ENCODE data around the gene PDE4D.

The PDE4D gene

DNA sequence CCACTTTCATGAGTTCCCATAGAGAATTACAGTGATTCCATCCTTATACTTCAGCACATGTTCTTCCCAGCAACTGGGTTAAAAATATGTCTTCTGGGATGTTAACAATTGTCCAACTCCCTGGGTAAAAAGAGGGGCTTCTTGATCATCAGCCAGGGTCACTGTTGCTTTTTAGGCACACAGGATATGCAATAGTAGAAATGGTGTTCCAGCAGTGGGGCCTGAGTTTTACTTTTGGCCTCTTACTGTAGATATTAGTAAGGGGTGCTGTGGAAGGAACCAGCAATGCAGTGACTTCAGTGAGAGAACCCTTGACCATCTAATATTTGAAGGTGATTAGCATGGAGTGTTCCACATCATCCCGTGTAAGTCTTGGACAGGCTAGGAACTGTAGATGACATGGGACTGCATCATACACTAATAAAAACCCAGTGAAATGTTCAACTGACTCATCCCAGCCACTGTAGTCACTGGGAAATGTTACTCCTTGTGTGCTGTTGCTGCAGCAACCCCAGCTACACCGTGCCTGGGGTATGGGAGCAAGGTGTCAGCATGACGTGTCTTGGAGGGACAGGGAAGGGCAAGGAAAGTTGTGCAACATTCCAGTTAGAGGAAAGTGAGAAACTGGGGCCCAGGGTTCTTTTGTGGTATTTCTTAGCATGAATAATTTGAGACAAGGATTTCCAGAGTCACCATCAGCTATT, 699.8 kb downstream of the PDE4D start:
- no peak for DNase-seq (ENCODE audit: low read depth, low spot score)

DNA sequence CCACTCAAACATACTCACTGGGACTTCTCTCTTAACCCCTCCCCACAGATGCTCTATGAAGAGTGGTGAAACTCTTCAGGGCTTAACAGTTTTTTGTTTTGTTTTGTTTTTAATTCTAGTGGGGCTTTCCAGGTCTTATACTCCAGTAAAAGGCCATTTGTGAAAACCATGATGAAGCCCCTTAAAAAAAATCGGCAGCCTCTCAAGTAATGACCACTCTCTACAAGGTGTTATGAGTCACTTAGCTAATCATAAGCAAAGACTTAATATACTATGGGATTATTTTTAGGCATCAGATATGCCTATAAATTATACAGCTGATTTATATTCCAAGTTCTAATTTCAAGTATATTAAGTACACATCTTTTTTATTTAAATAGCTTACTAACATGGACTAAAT, 702.8 kb downstream of the PDE4D start:
- Histone ChIP-seq H3K9me3 (ENCODE audit: insufficient read depth, low read length) (no peaks in the 10 kb centered on the region; the same call in 1 of the 2 replicates), H3K9ac (ENCODE audit: insufficient read length, low read depth) (no peak overlapping the region), H3K4me3 (ENCODE audit: insufficient read length, low read depth) (no peak overlapping the region), H3K36me3 (ENCODE audit: insufficient read depth, insufficient read length, low read length) (no peaks in the 10 kb centered on the region), H3K27me3 (ENCODE audit: insufficient read depth, insufficient read length) (no peaks in the 10 kb centered on the region), H3K4me1 (ENCODE audit: insufficient read depth, insufficient read length) (no peaks in the 10 kb centered on the region)
- TF ChIP-seq ZNF274 (IDR thresholded peaks at IDR 0.05; ENCODE audit: low read depth, low read length) (no peak), YY1 (IDR thresholded peaks at IDR 0.05; ENCODE audit: insufficient read depth, insufficient read length) (no peak), SUZ12 (IDR thresholded peaks at IDR 0.05; ENCODE audit: extremely low read depth, insufficient read depth, insufficient read length) (no peak)
- no peak for DNase-seq (ENCODE audit: low read depth, low spot score)

More for the DNA sequence above, 699.8 kb downstream of the PDE4D start:
- H3K9ac ChIP-seq (ENCODE audit: insufficient read length, low read depth), result no peak overlapping the region
- no peaks in the 10 kb centered on the region; the same call in 1 of the 2 replicates for H3K9me3 ChIP-seq (ENCODE audit: insufficient read depth, low read length)
- H3K36me3 ChIP-seq (ENCODE audit: insufficient read depth, insufficient read length, low read length), result no peaks in the 10 kb centered on the region
- no peaks in the 10 kb centered on the region for H3K4me1 ChIP-seq (ENCODE audit: insufficient read depth, insufficient read length)
- no peaks in the 10 kb centered on the region for H3K27me3 ChIP-seq (ENCODE audit: insufficient read depth, insufficient read length)
- TF ChIP-seq YY1 (IDR thresholded peaks at IDR 0.05; ENCODE audit: insufficient read depth, insufficient read length) (no peak), SUZ12 (IDR thresholded peaks at IDR 0.05; ENCODE audit: extremely low read depth, insufficient read depth, insufficient read length) (no peak), ZNF274 (IDR thresholded peaks at IDR 0.05; ENCODE audit: low read depth, low read length) (no peak)
- no peak overlapping the region for H3K4me3 ChIP-seq (ENCODE audit: insufficient read length, low read depth)

GRCh38 chr5:59189472-59190244, 703.9 kb downstream of the PDE4D start:
- Histone ChIP-seq H3K36me3 (ENCODE audit: insufficient read depth, insufficient read length, low read length) (no peaks in the 10 kb centered on the region), H3K9me3 (ENCODE audit: insufficient read depth, low read length) (no peaks in the 10 kb centered on the region), H3K4me3 (ENCODE audit: insufficient read length, low read depth) (no peak overlapping the region), H3K27me3 (ENCODE audit: insufficient read depth, insufficient read length) (no peaks in the 10 kb centered on the region), H3K9ac (ENCODE audit: insufficient read length, low read depth) (no peak overlapping the region), H3K4me1 (ENCODE audit: insufficient read depth, insufficient read length) (no peaks in the 10 kb centered on the region)
- no peak for TF ChIP-seq SUZ12 (IDR thresholded peaks at IDR 0.05; ENCODE audit: extremely low read depth, insufficient read depth, insufficient read length)
- no peak for DNase-seq (ENCODE audit: low read depth, low spot score)

GRCh38 chr5:59188419-59189225, 704.9 kb downstream of the PDE4D start:
- TF ChIP-seq SUZ12 (IDR thresholded peaks at IDR 0.05; ENCODE audit: extremely low read depth, insufficient read depth, insufficient read length) (no peak), ZNF274 (IDR thresholded peaks at IDR 0.05; ENCODE audit: low read depth, low read length) (no peak), YY1 (IDR thresholded peaks at IDR 0.05; ENCODE audit: insufficient read depth, insufficient read length) (no peak)
- H3K36me3 ChIP-seq (ENCODE audit: insufficient read depth, insufficient read length, low read length), result no peaks in the 10 kb centered on the region
- no peak overlapping the region for H3K4me3 ChIP-seq (ENCODE audit: insufficient read length, low read depth)
- H3K9me3 ChIP-seq (ENCODE audit: insufficient read depth, low read length), result no peaks in the 10 kb centered on the region
- no peak overlapping the region for H3K9ac ChIP-seq (ENCODE audit: insufficient read length, low read depth)
- H3K27me3 ChIP-seq (ENCODE audit: insufficient read depth, insufficient read length), result no peaks in the 10 kb centered on the region
- H3K4me1 ChIP-seq (ENCODE audit: insufficient read depth, insufficient read length), result no peaks in the 10 kb centered on the region
- DNase-seq (ENCODE audit: low read depth, low spot score), result peak; percentile 32

GRCh38 chr5:59187857-59188256, 705.7 kb downstream of the PDE4D start:
- H3K4me3 ChIP-seq (ENCODE audit: insufficient read length, low read depth), result no peak overlapping the region
- no peak for TF ChIP-seq ZNF274 (IDR thresholded peaks at IDR 0.05; ENCODE audit: low read depth, low read length)
- no peak for TF ChIP-seq SUZ12 (IDR thresholded peaks at IDR 0.05; ENCODE audit: extremely low read depth, insufficient read depth, insufficient read length)
- TF ChIP-seq YY1 (IDR thresholded peaks at IDR 0.05; ENCODE audit: insufficient read depth, insufficient read length), result no peak
- no peaks in the 10 kb centered on the region for H3K9me3 ChIP-seq (ENCODE audit: insufficient read depth, low read length)
- no peaks in the 10 kb centered on the region for H3K4me1 ChIP-seq (ENCODE audit: insufficient read depth, insufficient read length)
- H3K27me3 ChIP-seq (ENCODE audit: insufficient read depth, insufficient read length), result no peaks in the 10 kb centered on the region
- no peak overlapping the region for H3K9ac ChIP-seq (ENCODE audit: insufficient read length, low read depth)
- peak; percentile 32 for DNase-seq (ENCODE audit: low read depth, low spot score)
- H3K36me3 ChIP-seq (ENCODE audit: insufficient read depth, insufficient read length, low read length), result no peaks in the 10 kb centered on the region

- no peaks in the 10 kb centered on the region for H3K27me3 ChIP-seq (ENCODE audit: insufficient read depth, insufficient read length)
- H3K36me3 ChIP-seq (ENCODE audit: insufficient read depth, insufficient read length, low read length), result no peaks in the 10 kb centered on the region
- no peaks in the 10 kb centered on the region for H3K9me3 ChIP-seq (ENCODE audit: insufficient read depth, low read length)
- H3K4me1 ChIP-seq (ENCODE audit: insufficient read depth, insufficient read length), result no peaks in the 10 kb centered on the region
- no peak overlapping the region for H3K9ac ChIP-seq (ENCODE audit: insufficient read length, low read depth)
- DNase-seq (ENCODE audit: low read depth, low spot score), result no peak
- no peak overlapping the region for H3K4me3 ChIP-seq (ENCODE audit: insufficient read length, low read depth)
- TF ChIP-seq YY1 (IDR thresholded peaks at IDR 0.05; ENCODE audit: insufficient read depth, insufficient read length) (no peak), ZNF274 (IDR thresholded peaks at IDR 0.05; ENCODE audit: low read depth, low read length) (no peak), SUZ12 (IDR thresholded peaks at IDR 0.05; ENCODE audit: extremely low read depth, insufficient read depth, insufficient read length) (no peak)
These were observed 706.9 kb downstream of the PDE4D start for GRCh38 chr5:59186623-59187022.

All from NT2/D1 (cell line).